Ascending aorta (tissue), 2 donors: ENCODE data around the gene EFNA2. TPM values are rescaled to one million over a fixed set of nuclear protein-coding genes. Genes with fewer than 3 reads are reported as not detected.

Experiments used
- DNase-seq, 2 donors: peaks; one replicate each; pipeline ENCODE4 v3.0.0-alpha.2; 2019; ENCODE audit warnings: low spot score in 2 of 2
- H3K27ac ChIP-seq, 2 donors: fragments of 200-600 bp; sonication (generic); one replicate each; pipeline ENCODE4 v1.5.1; 2016 to 2017; ENCODE audit warnings: mild to moderate bottlenecking in 1 of 2
- H3K27me3 ChIP-seq: fragments of 200-600 bp; sonication (generic); one replicate; pipeline ENCODE4 v1.5.1; 2017
- H3K36me3 ChIP-seq, 2 donors: fragments of 200-600 bp; sonication (generic); one replicate each; pipeline ENCODE4 v1.5.1; 2016
- H3K4me1 ChIP-seq, 2 donors: fragments of 200-600 bp; sonication (generic); one replicate each; pipeline ENCODE4 v1.5.1; 2016 to 2017; ENCODE audit warnings: mild to moderate bottlenecking in 1 of 2
- H3K4me3 ChIP-seq, 2 donors: fragments of 200-600 bp; sonication (generic); one replicate each; pipeline ENCODE4 v1.5.1; 2016 to 2017; ENCODE audit warnings: mild to moderate bottlenecking in 1 of 2
- H3K9me3 ChIP-seq, 2 donors: fragments of 200-600 bp; sonication (generic); one replicate each; pipeline ENCODE4 v1.5.1; 2016
- CTCF ChIP-seq, 3 experiments: fragments of 200-600 bp in 2 of 3; fragments of 450-650 bp in 1 of 3; sonication (generic) in 2 of 3; IDR thresholded peaks; one replicate each; pipeline ENCODE4 v1.5.1; 2016 to 2019; ENCODE audit warnings: antibody characterized with exemption in 3 of 3, mild to moderate bottlenecking in 1 of 3, moderate library complexity in 1 of 3
- intact Hi-C: fragments of 100-400 bp; cut with DNase I; formaldehyde crosslinking; loops from one replicate; pipeline ENCODE4 v1.15.1; 2023
- total RNA-seq: library from RNA; depleted of rRNA; stranded (reverse); fragments of >200 nt; gene quantifications from one replicate; pipeline ENCODE4 v1.1.0, GENCODE V29; 2016

Gene EFNA2
- total RNA-seq, 1 donor from 2014 or later: not detected

- no peak overlapping the region for H3K27ac ChIP-seq
- no peaks in the 10 kb centered on the region for H3K9me3 ChIP-seq
- no peak for TF ChIP-seq CTCF (IDR thresholded peaks at IDR 0.05)
- intact Hi-C loops: loop anchor here (2.0 to 5.0 kb wide), 2 partner anchors 131 to 214 kb away; partner anchors contain the start of genes PCSK4 and REEP6
- H3K36me3 ChIP-seq: peaks cover 25 to 36% of the 10 kb centered on the region in 2 donors
- H3K4me3 ChIP-seq: no peak overlapping the region
- peaks cover 11 to 26% of the 10 kb centered on the region in 2 donors for H3K4me1 ChIP-seq
- no peak for DNase-seq
- H3K27me3 ChIP-seq: no peaks in the 10 kb centered on the region
These were observed 7.6 kb upstream of the EFNA2 start for GRCh38 chr19:1278074-1278473.

GRCh38 chr19:1278713-1279660, 6.7 kb upstream of the EFNA2 start:
- intact Hi-C loops: loop anchor here (2.0 to 5.0 kb wide), 2 partner anchors 130 to 213 kb away; partner anchors contain the start of genes PCSK4 and REEP6
- Histone ChIP-seq H3K27me3 (peaks cover 5% of the 10 kb centered on the region), H3K36me3 (peaks cover 16 to 27% of the 10 kb centered on the region in 2 donors), H3K4me1 (peaks cover 11 to 19% of the 10 kb centered on the region in 2 donors), H3K27ac (no peak overlapping the region), H3K9me3 (no peaks in the 10 kb centered on the region), H3K4me3 (no peak overlapping the region)
- DNase-seq: no peak
- no peak for TF ChIP-seq CTCF (IDR thresholded peaks at IDR 0.05)

- intact Hi-C loops: loop anchor here (2.0 to 5.0 kb wide), 2 partner anchors 129 to 212 kb away; partner anchors contain the start of genes PCSK4 and REEP6
- Histone ChIP-seq H3K27me3 (peaks cover 8% of the 10 kb centered on the region), H3K4me1 (peaks cover 5 to 11% of the 10 kb centered on the region in 2 donors), H3K4me3 (no peak overlapping the region), H3K36me3 (peaks cover 8 to 18% of the 10 kb centered on the region in 2 donors), H3K27ac (no peak overlapping the region), H3K9me3 (no peaks in the 10 kb centered on the region)
- TF ChIP-seq CTCF (IDR thresholded peaks at IDR 0.05): peak; percentile 90 to 94 (median 92)
- peak in 1 of 2 donors; percentile 89 for DNase-seq
These were observed 5.8 kb upstream of the EFNA2 start for GRCh38 chr19:1279782-1280341.

GRCh38 chr19:1280636-1281568, 4.8 kb upstream of the EFNA2 start:
- Histone ChIP-seq H3K27ac (no peak overlapping the region), H3K4me1 (peaks cover 5 to 8% of the 10 kb centered on the region in 2 donors), H3K36me3 (peaks cover 6 to 16% of the 10 kb centered on the region in 2 donors), H3K9me3 (no peaks in the 10 kb centered on the region), H3K27me3 (peaks cover 8% of the 10 kb centered on the region), H3K4me3 (no peak overlapping the region)
- intact Hi-C loops: no loop called here
- DNase-seq: no peak
- TF ChIP-seq CTCF (IDR thresholded peaks at IDR 0.05): no peak
